NCI-H187 (cell line): ENCODE data around the gene GALNTL6.

Experiments
- DNase-seq, 2 experiments: peaks; one replicate each; lab custom pipeline; 2025; lab: John Stamatoyannopoulos, UW

GALNTL6 gene

GRCh38 chr4:172220679-172221078 is 407.5 kb downstream of the GALNTL6 start:
- DNase-seq, result no peak

- DNase-seq, result no peak
Observed at GRCh38 chr4:172225457-172225856, 412.3 kb downstream of the GALNTL6 start.

- no peak for DNase-seq
Observed at GRCh38 chr4:172232966-172233365, 419.8 kb downstream of the GALNTL6 start.

GRCh38 chr4:172243551-172243950 is 430.3 kb downstream of the GALNTL6 start:
- DNase-seq, result no peak

GRCh38 chr4:172245516-172245915 is 432.3 kb downstream of the GALNTL6 start:
- DNase-seq, result no peak

GRCh38 chr4:172253409-172253808 is 440.2 kb downstream of the GALNTL6 start:
- no peak for DNase-seq

- DNase-seq, result no peak
Observed at GRCh38 chr4:172256820-172257219, 443.6 kb downstream of the GALNTL6 start.

- peak in 1 of 2 experiments; percentile 0 for DNase-seq
Observed at GRCh38 chr4:172270397-172270796, 457.2 kb downstream of the GALNTL6 start.

- no peak for DNase-seq
Observed at GRCh38 chr4:172287117-172287516, 473.9 kb downstream of the GALNTL6 start.

GRCh38 chr4:172305698-172306097 is 492.5 kb downstream of the GALNTL6 start:
- no peak for DNase-seq

- no peak for DNase-seq
Observed at GRCh38 chr4:172308078-172308477, 494.9 kb downstream of the GALNTL6 start.

GRCh38 chr4:172311682-172312081 is 498.5 kb downstream of the GALNTL6 start:
- DNase-seq, result no peak

- DNase-seq, result no peak
Observed at GRCh38 chr4:172323288-172323687, 510.1 kb downstream of the GALNTL6 start.

- no peak for DNase-seq
Observed at GRCh38 chr4:172344308-172344938, 531.2 kb downstream of the GALNTL6 start.

- DNase-seq, result no peak
Observed at GRCh38 chr4:172348426-172348825, 535.2 kb downstream of the GALNTL6 start.

GRCh38 chr4:172352356-172352755 is 539.2 kb downstream of the GALNTL6 start:
- DNase-seq, result no peak

- DNase-seq, result no peak
Observed at GRCh38 chr4:172356016-172356415, 542.8 kb downstream of the GALNTL6 start.

GRCh38 chr4:172357006-172357540 is 543.9 kb downstream of the GALNTL6 start:
- DNase-seq, result no peak

- no peak for DNase-seq
Observed at GRCh38 chr4:172362569-172362968, 549.4 kb downstream of the GALNTL6 start.

GRCh38 chr4:172369471-172369959 is 556.3 kb downstream of the GALNTL6 start:
- DNase-seq, result no peak

- DNase-seq, result no peak
Observed at GRCh38 chr4:172377486-172378140, 564.4 kb downstream of the GALNTL6 start.

- DNase-seq, result no peak
Observed at GRCh38 chr4:172379834-172380233, 566.6 kb downstream of the GALNTL6 start.

- no peak for DNase-seq
Observed at GRCh38 chr4:172390331-172390730, 577.1 kb downstream of the GALNTL6 start.
